ENCODE results near the gene SOX8. TPM values are rescaled to one million over a fixed set of nuclear protein-coding genes. Genes with fewer than 3 reads are reported as not detected.

Gene SOX8
- total RNA-seq, 1 donor from 2014 or later = 0.81 TPM

GRCh38 chr16:998615-999014 is 17.0 kb downstream of the SOX8 start:
- DNase-seq (no peak), ATAC-seq (no peak)
- Histone ChIP-seq H3K4me1 (peaks cover 4% of the 10 kb centered on the region), H3K9me3 (peaks cover 4% of the 10 kb centered on the region), H3K36me3 (no peaks in the 10 kb centered on the region), H3K27me3 (peaks cover 6% of the 10 kb centered on the region), H3K27ac (no peak overlapping the region), H3K4me3 (no peak overlapping the region)
- intact Hi-C loops (cut with DNase I) = no loop called here
- TF ChIP-seq CTCF (IDR thresholded peaks at IDR 0.05) = no peak

- peaks cover 4% of the 10 kb centered on the region for H3K9me3 ChIP-seq
- peaks cover 6% of the 10 kb centered on the region for H3K27me3 ChIP-seq
- DNase-seq (no peak), ATAC-seq (no peak)
- no peaks in the 10 kb centered on the region for H3K36me3 ChIP-seq
- no peak overlapping the region for H3K4me3 ChIP-seq
- no peak overlapping the region for H3K27ac ChIP-seq
- H3K4me1 ChIP-seq = peaks cover 4% of the 10 kb centered on the region
- TF ChIP-seq CTCF (IDR thresholded peaks at IDR 0.05) = no peak
- intact Hi-C loops (cut with DNase I) = no loop called here
These were observed 18.1 kb downstream of the SOX8 start for GRCh38 chr16:999677-1000076.

- Histone ChIP-seq H3K36me3 (no peaks in the 10 kb centered on the region), H3K4me3 (no peak overlapping the region), H3K4me1 (peaks cover 4% of the 10 kb centered on the region), H3K27me3 (peaks cover 6% of the 10 kb centered on the region), H3K9me3 (peaks cover 3% of the 10 kb centered on the region), H3K27ac (no peak overlapping the region)
- ATAC-seq (no peak), DNase-seq (no peak)
- intact Hi-C loops (cut with DNase I) = no loop called here
- TF ChIP-seq CTCF (IDR thresholded peaks at IDR 0.05) = no peak
These were observed 19.0 kb downstream of the SOX8 start for GRCh38 chr16:1000608-1001007.

- H3K27me3 ChIP-seq = peaks cover 6% of the 10 kb centered on the region
- H3K4me3 ChIP-seq = no peak overlapping the region
- no peak for TF ChIP-seq CTCF (IDR thresholded peaks at IDR 0.05)
- ATAC-seq (no peak), DNase-seq (no peak)
- H3K36me3 ChIP-seq = no peaks in the 10 kb centered on the region
- H3K27ac ChIP-seq = no peak overlapping the region
- intact Hi-C loops (cut with DNase I) = no loop called here
- H3K9me3 ChIP-seq = no peaks in the 10 kb centered on the region
- H3K4me1 ChIP-seq = peaks cover 4% of the 10 kb centered on the region
These were observed 19.5 kb downstream of the SOX8 start for GRCh38 chr16:1001096-1001495.

GRCh38 chr16:1002399-1003166 is 21.0 kb downstream of the SOX8 start:
- H3K4me1 ChIP-seq = no peaks in the 10 kb centered on the region
- peaks cover 2% of the 10 kb centered on the region for H3K27me3 ChIP-seq
- DNase-seq (no peak), ATAC-seq (no peak)
- no peaks in the 10 kb centered on the region for H3K9me3 ChIP-seq
- no peak overlapping the region for H3K27ac ChIP-seq
- H3K4me3 ChIP-seq = no peak overlapping the region
- no peaks in the 10 kb centered on the region for H3K36me3 ChIP-seq
- TF ChIP-seq CTCF (IDR thresholded peaks at IDR 0.05) = no peak
- intact Hi-C loops (cut with DNase I) = no loop called here
